NCI-H146 (cell line): ENCODE results near the gene CEP104.
"Not testable (repeated sequence)": the region's sequence is repeated elsewhere in the genome, so short reads cannot be mapped to it uniquely, and the experiment has no call there.

Experiments used
- DNase-seq: peaks from one replicate; lab custom pipeline; 2025; lab: John Stamatoyannopoulos, UW

Gene CEP104

DNA sequence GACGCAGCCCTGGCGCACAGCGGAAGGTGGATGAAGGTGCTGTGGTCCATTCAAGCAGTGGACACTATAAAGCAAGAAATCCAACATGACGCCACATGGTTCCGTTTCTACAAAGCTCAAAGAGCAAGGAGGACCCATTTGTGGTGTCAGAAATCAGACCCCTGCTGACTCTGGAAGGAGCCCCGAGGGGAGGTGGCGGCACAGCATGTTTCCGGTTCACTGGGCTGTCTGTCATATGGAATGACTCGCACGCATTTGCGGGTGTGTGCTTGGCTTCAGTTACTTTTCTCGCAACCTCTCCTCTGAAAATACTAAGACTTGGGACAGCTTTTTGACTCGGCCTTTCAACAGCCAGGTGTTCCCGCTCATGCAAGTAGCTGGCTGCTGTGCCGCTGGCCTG lies 31.7 kb downstream of the CEP104 start:
- DNase-seq = no peak

DNA sequence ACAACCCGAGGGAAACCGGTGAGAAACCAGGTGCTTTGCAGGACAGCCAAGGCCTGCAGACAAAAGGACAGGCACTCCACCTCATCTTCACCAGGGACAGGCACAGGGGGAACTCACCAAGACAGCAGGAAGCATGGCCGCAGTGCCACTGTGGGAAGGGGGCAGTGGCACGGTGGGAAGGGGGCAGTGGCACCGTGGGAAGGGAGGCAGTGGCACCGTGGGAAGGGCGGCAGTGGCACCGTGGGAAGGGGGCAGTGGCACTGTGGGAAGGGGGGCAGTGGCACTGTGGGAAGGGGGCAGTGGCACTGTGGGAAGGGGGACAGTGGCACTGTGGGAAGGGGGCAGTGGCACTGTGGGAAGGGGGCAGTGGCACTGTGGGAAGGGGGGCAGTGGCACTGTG lies 32.4 kb downstream of the CEP104 start:
- DNase-seq = no peak

GRCh38 chr1:3822421-3822820 lies 34.6 kb downstream of the CEP104 start:
- DNase-seq = no peak

DNA sequence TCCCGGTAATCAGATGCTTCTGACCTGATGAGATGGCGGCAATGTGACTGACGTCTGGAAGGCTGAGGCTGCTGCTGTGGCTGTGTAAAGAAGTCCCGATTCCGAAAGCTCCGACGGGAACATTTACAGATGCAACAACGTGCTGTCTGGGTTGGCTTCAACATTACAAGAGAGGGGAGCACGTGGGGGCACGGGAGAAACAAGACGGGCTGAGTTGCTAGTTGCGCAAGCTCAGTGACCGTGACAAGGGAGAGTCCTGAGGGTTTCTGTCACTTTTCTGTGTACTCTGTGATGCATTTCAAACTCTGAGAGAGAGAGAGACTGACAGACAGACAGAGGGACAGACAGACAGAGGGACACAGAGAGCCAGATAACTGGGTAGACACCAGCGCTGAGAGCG lies 35.1 kb downstream of the CEP104 start:
- no peak for DNase-seq

GRCh38 chr1:3821447-3821846 lies 35.6 kb downstream of the CEP104 start:
- no peak for DNase-seq

- no peak for DNase-seq
Observed at GRCh38 chr1:3821004-3821403, 36.0 kb downstream of the CEP104 start.

GRCh38 chr1:3820316-3820715 lies 36.7 kb downstream of the CEP104 start:
- no peak for DNase-seq

DNA sequence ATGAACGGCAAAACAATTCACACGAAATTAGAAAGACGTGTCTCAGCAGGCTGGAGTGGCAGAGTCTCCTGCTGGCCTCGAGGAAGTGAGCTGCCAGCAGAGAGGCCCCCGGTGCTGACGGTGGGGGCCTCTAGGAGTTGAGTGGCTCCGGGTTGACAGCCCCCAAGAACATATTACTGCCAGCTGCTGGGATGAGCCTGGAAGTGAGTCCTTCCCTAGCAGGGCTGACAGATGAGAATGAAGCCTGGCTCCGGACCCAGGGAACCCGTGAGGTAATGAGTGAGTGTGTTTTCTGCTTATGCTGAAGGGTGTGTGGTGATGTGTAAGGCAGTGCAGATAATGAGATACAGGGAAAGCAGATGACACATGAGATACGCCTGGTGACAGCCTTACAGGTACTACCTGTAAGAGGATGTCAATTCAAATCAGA lies 37.2 kb downstream of the CEP104 start:
- DNase-seq = no peak

DNA sequence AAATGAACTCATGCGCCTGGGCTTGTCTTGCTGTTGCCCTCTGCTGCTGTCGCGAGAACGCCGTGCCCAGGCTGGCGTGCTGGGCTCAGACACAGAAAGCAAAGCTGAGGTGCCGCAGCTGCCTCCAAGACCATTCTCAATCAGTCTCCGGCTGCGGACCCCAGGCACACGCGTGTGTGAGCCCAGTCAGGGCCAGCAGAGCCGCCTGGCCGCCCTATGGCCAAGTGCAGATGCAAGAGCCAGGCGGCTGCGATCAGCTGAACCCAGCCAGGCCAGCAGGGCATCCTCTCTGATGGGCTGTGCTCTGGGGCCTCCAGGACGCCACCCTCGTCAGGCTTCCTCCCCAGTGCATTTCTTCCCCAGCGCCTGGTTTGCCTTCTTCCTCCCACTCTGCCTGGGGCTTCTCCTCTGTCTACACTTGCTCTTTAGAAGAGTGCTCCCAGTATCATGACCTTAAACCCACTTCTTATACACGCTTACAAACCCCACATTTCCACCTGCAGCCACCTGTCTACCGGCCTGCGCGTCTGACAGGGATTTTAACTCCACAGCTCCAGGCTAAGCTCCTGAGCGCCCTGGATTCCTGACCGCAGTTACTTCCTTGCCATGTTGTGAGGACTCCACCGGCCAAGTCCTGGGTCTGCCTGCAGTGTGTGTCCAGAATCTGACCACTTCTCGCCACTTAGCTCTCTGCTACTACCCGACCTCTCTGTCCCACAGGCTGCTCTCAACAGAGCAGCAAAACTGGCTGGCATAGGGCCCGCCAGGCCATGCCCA lies 39.0 kb downstream of the CEP104 start:
- DNase-seq = no peak

DNA sequence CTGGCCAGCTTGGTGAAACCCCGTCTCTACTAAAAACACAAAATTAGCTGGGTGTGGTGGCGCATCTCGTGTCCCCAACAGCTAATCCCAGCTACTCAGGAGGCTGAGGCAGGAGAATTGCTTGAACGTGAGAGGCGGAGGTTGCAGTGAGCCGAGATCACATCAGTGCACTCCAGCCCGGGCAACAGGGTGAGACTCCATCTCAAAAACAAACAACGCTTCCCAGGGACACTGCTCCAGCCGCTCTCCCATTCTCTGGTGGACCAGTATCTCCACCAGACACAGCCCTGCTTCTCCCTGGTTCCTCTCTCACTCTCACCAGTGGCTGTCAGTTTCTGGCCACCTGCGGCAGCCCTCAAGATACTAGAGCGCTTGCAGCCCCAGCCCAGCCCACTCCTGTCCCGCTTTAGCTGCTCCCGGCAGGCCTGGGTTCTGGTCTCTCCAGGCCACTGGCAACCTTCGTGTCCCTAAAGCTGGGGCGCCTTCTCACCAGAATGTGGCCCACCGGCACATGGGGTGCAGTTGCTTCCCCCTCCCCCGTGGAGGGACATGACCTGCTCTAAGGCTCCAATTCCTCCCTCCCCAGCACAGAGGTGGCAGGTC lies 39.8 kb downstream of the CEP104 start:
- no peak for DNase-seq

- DNase-seq = no peak
Observed at GRCh38 chr1:3816331-3817137, 40.5 kb downstream of the CEP104 start.

DNA sequence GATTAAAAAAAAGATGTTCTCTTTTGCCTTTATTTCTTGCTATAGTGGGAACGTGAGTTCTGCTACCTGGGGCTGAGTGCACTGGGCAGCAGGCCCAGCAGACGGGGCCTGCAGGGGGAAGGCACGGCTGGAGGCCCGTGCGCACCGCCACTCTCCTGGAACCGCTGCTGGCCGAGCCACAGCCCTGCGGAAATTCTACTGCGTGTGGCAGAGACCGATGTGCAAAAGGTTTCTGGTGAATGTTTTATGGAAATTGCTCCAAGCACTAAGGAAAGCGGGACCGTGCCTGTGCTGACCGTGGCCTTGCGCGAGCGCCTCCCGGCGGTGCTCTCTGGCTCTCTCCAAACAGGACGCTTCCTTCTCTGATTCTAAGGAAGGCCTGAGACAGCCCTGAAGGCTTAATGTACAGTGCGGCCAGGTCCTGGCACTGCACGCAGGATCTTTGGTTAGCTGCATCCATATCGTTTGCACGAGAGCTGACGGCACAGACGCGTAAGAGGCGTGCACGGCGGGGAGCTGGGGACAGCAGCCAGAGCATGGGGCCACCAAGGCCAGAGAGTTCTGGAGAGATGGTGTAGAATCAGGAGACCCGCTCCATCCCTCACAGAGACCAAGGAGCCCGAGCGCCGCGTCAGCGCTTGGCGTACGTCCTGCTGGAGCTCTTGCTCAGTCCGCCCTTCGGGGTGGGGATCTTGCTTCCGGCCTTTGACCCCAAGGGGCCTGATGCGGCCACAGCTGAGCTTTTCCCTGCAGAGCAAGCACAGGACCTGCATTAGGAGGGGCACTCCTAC lies 42.0 kb downstream of the CEP104 start:
- no peak for DNase-seq

DNA sequence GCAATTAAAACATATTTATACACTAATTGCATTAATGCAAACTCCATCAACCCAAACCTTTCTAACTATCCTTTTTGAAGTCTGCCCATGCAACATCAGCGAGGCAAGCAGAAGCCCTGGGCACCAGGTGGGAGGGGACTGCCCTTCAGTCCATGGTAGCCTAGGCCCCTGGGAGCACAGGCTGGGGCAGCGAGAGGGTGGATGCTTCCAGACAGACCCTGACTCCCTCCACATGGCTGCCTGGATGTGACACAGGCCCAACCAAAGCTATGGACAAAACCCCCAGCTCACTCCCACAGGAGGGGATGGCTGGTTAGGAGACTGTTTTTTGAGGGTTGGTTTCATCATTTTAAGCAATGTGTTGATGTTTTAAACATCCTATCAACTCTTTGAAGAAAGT lies 42.9 kb downstream of the CEP104 start:
- no peak for DNase-seq

- DNase-seq = no peak
Observed at GRCh38 chr1:3811595-3811911, 45.5 kb downstream of the CEP104 start.

GRCh38 chr1:3810149-3810761 lies 46.8 kb downstream of the CEP104 start:
- not testable (repeated sequence) for DNase-seq

- no peak for DNase-seq
Observed at GRCh38 chr1:3809680-3810079, 47.3 kb downstream of the CEP104 start.

DNA sequence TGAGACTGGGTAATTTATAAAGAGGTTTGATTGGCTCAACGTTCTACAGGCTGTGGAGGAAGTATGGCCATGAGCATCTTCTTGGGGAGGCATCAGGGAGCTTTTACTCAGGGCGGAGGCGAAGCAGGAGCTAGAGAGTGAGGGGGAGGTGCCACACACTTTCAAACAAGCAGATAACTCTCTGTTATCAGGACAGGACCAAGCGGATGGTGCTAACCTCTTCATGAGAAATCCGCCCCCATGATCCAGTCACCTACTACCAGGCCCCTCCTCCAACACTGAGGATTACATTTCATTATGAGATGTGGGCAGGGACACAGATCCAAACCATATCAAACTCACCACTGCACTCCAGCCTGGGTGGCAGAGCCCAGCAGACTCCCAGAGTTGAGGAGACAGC lies 49.2 kb downstream of the CEP104 start:
- DNase-seq = no peak

- no peak for DNase-seq
Observed at GRCh38 chr1:3805038-3805437, 52.0 kb downstream of the CEP104 start.

- not testable (repeated sequence) for DNase-seq
Observed at GRCh38 chr1:3804627-3804944, 52.4 kb downstream of the CEP104 start.

GRCh38 chr1:3803905-3804626 lies 52.9 kb downstream of the CEP104 start:
- DNase-seq = no peak

- not testable (repeated sequence) for DNase-seq
Observed at GRCh38 chr1:3800795-3801194, 56.2 kb downstream of the CEP104 start.
